GM20431 (cell line): ENCODE data around the gene RBMS1.
"Not testable (repeated sequence)": the region's sequence is repeated elsewhere in the genome, so short reads cannot be mapped to it uniquely, and the experiment has no call there.

Experiments used
- in situ Hi-C: fragments of 300-500 bp; cut with MseI, MboI; formaldehyde crosslinking; loops from one replicate; pipeline ENCODE4 v1.15.0; 2020; ENCODE audit warnings: low sequenced_read_pairs; ENCODE audit not compliant: unreplicated experiment

Gene RBMS1

GRCh38 chr2:160505256-160505655 is 11.6 kb upstream of the RBMS1 start:
- in situ Hi-C loops: no loop called here

GRCh38 chr2:160502478-160502877 is 8.9 kb upstream of the RBMS1 start:
- in situ Hi-C loops: no loop called here

DNA sequence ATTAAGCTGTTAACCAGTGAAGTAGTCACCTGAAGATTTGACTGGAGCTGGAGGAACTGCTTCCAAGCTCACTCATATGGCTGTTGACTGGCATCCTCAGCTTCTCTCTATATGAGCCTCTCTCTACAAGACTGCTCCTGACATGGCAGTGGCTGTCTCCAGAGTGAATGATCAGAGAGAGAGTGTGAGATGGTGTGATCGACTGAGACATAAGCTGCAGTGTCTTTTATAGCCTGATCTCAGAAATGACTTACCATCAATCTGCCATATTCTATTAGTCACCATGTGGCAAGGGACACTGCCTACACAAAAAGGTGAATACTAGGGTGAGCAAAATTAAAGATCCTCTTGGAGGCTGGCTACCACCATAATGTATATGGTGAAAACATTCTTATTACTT is 7.8 kb upstream of the RBMS1 start:
- in situ Hi-C loops: no loop called here

DNA sequence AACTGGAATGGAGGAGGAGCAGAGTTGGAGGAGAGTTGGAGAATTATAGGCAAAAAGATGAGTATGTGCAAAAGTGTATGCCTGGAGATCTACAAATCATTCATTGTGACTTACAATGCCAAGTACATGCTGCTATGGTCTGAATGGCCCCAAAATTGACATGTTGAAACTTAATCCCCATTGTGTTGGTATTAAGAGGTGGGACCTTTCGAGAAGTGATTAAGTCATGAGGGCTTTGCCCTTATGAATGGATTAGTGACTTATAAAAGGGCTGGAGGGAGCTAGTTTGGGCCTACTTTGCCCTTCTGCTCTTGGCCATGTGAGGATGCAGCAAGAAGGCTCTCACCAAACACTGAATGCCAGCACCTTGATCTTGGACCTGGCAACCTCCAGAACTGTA is 6.3 kb upstream of the RBMS1 start:
- in situ Hi-C loops: no loop called here

DNA sequence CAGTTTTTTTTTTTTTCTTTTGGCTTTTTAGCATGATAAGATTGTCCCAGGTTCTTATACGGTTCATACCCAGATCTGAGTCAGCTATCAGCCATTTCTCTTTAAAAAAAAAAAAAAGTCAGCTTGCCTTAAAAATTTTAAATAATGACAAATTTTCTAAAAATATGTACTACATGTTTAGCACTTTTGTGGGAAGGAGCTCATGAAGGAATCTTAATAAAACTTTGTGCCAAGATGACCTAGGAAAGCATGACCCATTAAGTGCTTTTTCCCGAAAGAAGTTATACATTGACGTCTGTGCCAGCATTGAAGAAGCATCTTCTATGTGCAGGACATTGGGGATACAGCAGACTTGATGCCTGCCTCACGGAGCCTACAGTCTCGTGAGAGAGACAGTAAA is 4.5 kb upstream of the RBMS1 start:
- in situ Hi-C loops: no loop called here

DNA sequence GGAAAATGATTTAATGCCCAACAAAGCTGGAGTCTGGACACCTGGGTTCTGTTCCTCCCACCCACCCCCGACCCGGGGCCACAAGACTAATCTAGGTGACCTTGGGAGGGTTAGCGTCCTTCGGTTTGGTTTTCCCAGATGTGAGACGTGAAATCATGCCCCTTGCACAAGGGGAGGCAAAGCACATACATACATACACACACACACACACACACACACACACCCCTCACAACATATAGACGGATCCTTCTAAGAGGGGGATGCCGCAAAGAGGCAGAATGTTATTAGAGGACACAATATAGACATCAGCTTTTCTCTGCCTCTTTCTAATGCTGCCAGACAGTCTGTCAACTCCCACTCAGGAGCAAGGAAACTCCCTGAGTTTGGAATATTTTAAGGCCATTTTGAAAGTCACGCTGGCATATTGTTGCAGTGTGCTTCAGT is 616 bp upstream of the RBMS1 start:
- in situ Hi-C loops: no loop called here

DNA sequence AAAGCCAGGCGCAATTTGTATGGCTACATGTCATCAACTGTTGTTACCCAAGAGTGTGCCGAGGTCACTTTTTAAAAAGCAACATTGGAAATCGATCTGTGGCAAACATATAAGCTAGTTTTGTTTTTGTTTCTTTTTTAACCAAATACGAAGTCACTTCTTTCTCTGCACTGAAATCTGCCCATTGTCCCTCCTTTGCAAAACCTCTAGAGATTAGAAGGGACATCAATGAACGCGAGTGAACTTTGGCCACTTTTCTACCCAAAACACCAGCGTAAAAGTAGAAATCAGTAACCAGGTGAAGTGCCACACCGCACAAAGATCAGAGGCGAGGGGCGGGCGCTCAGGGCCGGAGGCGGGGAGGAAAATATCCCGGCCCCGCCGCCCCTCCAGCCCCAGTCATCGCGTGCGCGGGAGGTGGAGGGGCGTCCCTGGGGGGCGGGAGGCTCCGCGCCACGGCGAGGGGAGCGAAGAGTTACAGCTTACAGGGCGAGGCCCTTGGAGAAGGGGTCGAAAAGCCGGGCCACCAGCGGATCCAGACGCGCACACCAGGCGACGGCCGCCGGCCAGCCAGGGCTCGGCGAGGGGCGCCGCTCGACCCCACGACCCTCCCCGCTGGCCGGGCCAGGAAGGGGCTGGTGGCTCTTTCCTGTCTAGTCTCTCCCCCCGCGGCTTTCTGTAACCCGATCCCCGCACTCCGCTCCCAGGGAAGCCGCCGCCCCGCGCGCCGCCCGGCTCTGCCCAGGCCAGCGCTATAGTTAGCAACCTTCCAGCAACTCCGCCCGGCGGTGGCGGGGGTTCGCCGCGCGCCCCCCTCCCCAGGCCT is 993 bp downstream of the RBMS1 start:
- in situ Hi-C loops: no loop called here

GRCh38 chr2:160491911-160492371 is 1.7 kb downstream of the RBMS1 start:
- in situ Hi-C loops: no loop called here

DNA sequence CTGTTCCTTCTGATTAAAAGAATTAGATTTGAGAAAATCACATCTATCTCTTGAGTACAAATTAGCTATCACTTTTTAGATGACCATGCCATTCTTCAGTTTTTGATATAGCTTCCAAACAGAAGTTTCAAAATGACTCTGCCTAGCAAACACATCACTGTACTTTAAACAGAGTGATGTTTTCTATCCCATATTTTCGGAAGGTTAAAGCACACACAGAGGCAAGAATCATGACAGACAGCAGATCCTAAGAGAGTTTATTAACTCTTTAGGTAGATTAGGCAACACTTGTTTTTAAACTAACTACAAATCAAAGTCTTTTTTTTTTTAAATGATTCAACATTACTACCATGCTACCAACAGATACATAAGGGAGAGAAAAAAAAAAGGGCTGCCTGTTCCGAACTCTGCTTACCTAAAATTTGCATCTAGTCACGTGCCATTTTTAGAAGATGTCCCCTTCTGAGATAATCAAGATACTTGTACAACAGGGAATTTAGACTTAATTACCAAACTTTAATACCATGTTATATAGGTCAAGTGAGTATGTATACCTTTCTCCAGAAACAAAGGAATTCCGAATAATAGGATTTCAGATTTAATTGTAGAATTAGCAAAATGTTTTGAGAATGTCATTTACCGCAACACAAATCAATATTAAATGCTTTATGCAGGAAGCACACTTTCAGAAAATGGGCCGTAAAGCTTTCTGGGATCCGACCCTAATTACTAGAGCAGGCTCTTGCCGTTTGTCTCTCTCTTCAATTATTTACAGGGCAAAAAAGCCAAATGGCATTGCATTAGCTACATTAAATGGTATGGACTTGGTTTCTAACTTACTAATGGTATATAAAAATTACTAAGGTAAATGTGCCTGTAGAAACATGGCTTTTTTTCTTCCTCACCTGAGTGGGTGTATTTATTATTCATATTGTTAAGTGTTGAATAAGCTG is 2.6 kb downstream of the RBMS1 start:
- in situ Hi-C loops: no loop called here

GRCh38 chr2:160489111-160489510 is 4.5 kb downstream of the RBMS1 start:
- in situ Hi-C loops: no loop called here

DNA sequence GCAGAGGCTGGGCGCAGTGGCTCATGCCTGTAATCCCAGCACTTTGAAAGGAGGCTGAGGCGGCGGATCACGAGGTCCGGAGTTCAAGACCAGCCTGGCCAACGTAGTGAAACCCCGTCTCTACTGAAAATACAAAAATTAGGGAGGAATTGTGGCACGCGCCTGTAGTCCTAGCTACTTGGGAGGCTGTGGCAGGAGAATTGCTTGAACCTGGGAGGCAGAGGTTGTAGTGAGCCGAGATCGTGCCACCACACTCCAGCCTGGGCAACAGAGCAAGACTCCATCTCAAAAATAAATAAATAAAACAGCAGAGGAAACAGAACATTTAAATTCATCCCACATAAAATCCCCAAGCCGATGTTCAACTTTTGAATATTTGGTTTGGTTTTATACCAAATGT is 5.3 kb downstream of the RBMS1 start:
- in situ Hi-C loops: not testable (repeated sequence)

DNA sequence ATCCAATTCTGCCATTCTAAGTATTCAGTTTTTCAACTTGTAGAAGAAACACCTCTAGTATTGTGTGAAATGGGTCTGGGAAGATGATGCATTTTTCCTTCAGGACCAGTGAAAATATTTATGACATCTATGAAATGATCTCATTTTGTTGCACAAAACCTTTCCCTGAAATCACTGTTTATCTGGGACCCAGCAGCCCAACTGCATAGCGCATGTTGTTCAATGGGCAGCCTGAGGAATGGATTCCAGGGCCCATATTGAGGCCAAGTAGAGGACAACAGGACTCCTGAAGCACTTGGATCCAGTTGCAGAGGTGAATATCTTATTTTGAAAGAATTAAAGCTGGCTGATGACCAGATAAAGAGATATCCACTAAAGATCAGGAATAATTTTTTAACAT is 7.3 kb downstream of the RBMS1 start:
- in situ Hi-C loops: no loop called here

DNA sequence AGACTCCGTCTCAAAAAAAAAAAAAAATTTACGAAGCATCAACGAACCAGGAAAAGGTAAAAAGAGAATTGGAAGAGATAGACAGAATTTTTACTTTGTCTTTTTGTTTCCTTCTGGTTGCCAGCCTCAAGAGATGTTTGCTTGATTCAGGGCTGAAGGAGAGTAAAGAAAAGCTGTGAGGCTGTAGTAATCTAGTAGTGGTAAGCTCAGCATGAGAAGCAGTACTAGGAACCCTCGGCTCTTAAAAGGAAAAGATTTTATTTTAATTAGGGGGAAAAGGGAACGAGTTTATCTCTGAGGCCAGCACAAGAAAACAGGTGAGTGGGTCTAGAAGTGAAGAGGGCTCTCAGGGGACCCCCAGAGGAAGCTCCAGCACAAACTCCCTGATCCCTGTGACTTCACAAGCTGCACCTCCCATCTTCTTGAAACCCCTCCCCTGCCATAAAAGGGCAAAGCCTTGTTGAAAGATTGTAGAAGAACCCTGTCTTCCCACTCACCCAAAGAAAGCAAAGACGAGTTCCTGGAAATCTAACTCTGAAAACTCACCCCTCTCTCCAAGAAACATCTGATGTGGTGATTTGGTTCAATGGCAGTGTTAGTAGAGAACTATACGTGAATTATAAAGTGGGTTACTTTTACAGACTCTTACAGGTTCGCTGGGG is 8.6 kb downstream of the RBMS1 start:
- in situ Hi-C loops: no loop called here

- in situ Hi-C loops: no loop called here
Observed at GRCh38 chr2:160482673-160483072, 10.9 kb downstream of the RBMS1 start.

DNA sequence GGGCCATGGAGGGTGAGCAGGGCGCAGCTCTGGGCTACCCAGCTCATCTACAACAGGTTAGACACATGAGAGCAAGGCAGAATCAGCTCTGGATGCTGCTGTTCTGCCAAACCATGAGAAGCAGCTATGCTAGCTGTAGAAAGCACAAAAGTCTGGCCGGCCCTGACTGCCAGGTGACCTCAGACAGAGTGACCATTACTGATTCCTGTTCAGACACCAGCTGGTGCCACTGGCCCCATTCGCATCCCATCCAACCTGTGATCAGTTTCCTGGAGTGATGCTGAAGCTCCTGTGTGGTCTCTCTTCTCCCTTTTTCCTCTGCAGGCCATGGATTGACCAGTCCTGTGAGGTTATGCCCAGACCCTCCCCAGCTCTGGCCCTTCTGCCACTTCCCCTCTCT is 14.3 kb downstream of the RBMS1 start:
- in situ Hi-C loops: no loop called here

GRCh38 chr2:160478660-160479059 is 14.9 kb downstream of the RBMS1 start:
- in situ Hi-C loops: no loop called here

DNA sequence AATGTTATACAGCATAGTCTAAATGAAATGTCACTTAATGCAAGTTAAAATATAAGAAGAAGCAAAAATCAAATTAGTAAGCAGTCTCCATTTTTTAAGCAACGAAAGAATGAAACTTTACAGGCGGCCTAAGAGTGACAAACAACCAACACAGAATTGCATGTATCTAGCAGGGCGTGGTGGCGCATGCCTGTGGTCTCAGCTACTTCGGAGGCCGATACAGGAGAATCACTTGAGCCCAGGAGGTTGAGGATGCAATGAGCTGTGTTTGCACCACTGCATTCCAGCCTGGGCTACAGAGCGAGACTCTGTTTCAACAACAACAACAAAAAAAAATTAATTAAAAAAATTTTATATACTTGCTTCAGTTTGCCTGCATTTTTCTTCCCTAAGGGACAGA is 16.6 kb downstream of the RBMS1 start:
- in situ Hi-C loops: no loop called here

GRCh38 chr2:160474891-160475787 is 18.5 kb downstream of the RBMS1 start:
- in situ Hi-C loops: no loop called here

- in situ Hi-C loops: no loop called here
Observed at GRCh38 chr2:160474319-160474645, 19.3 kb downstream of the RBMS1 start.
